ENCODE results near the gene RERE. TPM values are rescaled to one million over a fixed set of nuclear protein-coding genes. Genes with fewer than 3 reads are reported as not detected.
A peak's percentile ranks its signal among the peaks of the same experiment; 100 is the strongest.

Gene RERE
- total RNA-seq, 4 donors from 2014 or later: 118 to 244 (median 131) TPM

GRCh38 chr1:8420318-8420717, 397.1 kb downstream of the RERE start:
- intact Hi-C loops (cut with DNase I): no loop called here
- Histone ChIP-seq H3K27ac (peak overlapping the region; percentile 98 to 99 (median 98)), H3K27me3 (no peaks in the 10 kb centered on the region), H3K4me3 (replicated peaks in 1 of 3) (peak overlapping the region in 1 of 3 donors; percentile 89), H3K9me3 (no peaks in the 10 kb centered on the region), H3K4me1 (peaks cover 61 to 73% of the 10 kb centered on the region in 2 donors), H3K36me3 (no peaks in the 10 kb centered on the region)
- no peak for TF ChIP-seq POLR2A (IDR thresholded peaks at IDR 0.05)
- TF ChIP-seq, protein P1, sequence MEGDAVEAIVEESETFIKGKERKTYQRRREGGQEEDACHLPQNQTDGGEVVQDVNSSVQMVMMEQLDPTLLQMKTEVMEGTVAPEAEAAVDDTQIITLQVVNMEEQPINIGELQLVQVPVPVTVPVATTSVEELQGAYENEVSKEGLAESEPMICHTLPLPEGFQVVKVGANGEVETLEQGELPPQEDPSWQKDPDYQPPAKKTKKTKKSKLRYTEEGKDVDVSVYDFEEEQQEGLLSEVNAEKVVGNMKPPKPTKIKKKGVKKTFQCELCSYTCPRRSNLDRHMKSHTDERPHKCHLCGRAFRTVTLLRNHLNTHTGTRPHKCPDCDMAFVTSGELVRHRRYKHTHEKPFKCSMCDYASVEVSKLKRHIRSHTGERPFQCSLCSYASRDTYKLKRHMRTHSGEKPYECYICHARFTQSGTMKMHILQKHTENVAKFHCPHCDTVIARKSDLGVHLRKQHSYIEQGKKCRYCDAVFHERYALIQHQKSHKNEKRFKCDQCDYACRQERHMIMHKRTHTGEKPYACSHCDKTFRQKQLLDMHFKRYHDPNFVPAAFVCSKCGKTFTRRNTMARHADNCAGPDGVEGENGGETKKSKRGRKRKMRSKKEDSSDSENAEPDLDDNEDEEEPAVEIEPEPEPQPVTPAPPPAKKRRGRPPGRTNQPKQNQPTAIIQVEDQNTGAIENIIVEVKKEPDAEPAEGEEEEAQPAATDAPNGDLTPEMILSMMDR (IDR thresholded peaks at IDR 0.05): no peak
- no peak for DNase-seq

- Histone ChIP-seq H3K27ac (peak overlapping the region; percentile 98 to 99 (median 98)), H3K4me3 (replicated peaks in 1 of 3) (peak overlapping the region in 1 of 3 donors; percentile 89), H3K4me1 (peaks cover 61 to 73% of the 10 kb centered on the region in 2 donors), H3K27me3 (no peaks in the 10 kb centered on the region), H3K9me3 (no peaks in the 10 kb centered on the region), H3K36me3 (no peaks in the 10 kb centered on the region)
- intact Hi-C loops (cut with DNase I): no loop called here
- TF ChIP-seq, protein P1 (IDR thresholded peaks at IDR 0.05): no peak
- TF ChIP-seq POLR2A (IDR thresholded peaks at IDR 0.05): no peak
- no peak for DNase-seq
- WGBS, 2 donors: 43 to 48% methylated on average over 3 of the region's 3 CpGs
These were observed 397.6 kb downstream of the RERE start for GRCh38 chr1:8419861-8420260.

- Histone ChIP-seq H3K4me3 (replicated peaks in 1 of 3) (peak overlapping the region in 1 of 3 donors; percentile 89), H3K27me3 (no peaks in the 10 kb centered on the region), H3K9me3 (no peaks in the 10 kb centered on the region), H3K36me3 (no peaks in the 10 kb centered on the region), H3K4me1 (peaks cover 61 to 73% of the 10 kb centered on the region in 2 donors), H3K27ac (peak overlapping the region; percentile 98 to 99 (median 98))
- intact Hi-C loops (cut with DNase I): no loop called here
- no peak for DNase-seq
- peak in 1 of 2 donors; percentile 26 for TF ChIP-seq POLR2A (IDR thresholded peaks at IDR 0.05)
- TF ChIP-seq, protein P1 (IDR thresholded peaks at IDR 0.05): no peak
- 18 to 30% methylated on average over 6 of the region's 6 CpGs for WGBS, 2 donors
These were observed 398.3 kb downstream of the RERE start for GRCh38 chr1:8419172-8419571.

DNA sequence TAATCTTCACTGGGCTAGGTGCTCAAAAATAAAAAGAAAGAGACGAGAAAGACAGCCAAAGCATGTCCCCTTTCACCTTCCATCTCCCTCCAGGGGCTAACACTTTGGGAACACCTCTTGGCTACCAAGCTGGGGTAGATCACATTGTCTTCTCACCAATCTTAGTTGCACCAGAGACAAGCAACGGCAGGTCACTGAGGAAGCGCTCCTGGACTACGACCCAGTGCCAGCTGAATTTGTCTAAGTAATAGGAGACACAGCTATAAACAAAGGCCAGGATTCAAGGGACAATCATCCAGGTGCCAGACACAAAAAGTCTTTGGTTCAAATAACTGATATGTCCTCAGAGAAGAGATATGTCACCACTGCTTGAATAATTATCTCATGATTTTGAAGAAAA, 399.1 kb downstream of the RERE start:
- Histone ChIP-seq H3K9me3 (no peaks in the 10 kb centered on the region), H3K4me3 (replicated peaks in 1 of 3) (no peak overlapping the region), H3K36me3 (no peaks in the 10 kb centered on the region), H3K4me1 (peaks cover 64 to 74% of the 10 kb centered on the region in 2 donors), H3K27ac (peak overlapping the region; percentile 98 to 99 (median 98)), H3K27me3 (no peaks in the 10 kb centered on the region)
- 72 to 85% methylated on average over 4 of the region's 4 CpGs for WGBS, 2 donors
- intact Hi-C loops (cut with DNase I): no loop called here
- TF ChIP-seq POLR2A (IDR thresholded peaks at IDR 0.05): no peak
- TF ChIP-seq, protein P1 (IDR thresholded peaks at IDR 0.05): no peak
- DNase-seq: no peak

DNA sequence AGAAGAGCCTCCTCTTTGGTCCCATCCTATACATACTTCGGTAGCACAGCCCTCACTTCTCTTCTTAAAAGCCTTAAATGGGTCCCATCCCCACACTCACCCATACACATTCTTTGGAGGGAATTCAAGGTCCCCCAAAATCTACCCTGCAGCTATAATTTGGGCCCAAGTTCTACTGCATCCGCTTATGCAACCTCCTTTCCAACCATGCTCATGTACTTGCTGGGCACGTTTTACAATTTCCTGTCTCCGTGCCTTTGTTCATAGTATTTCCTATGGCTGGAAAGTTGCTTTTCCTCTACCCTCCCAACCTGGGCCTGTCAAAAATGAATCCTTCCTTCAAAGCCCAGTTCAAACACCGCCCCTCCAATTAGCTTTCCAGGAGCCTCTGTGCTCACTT, 399.8 kb downstream of the RERE start:
- DNase-seq: no peak
- TF ChIP-seq, protein P1 (IDR thresholded peaks at IDR 0.05): no peak
- TF ChIP-seq POLR2A (IDR thresholded peaks at IDR 0.05): no peak
- Histone ChIP-seq H3K36me3 (no peaks in the 10 kb centered on the region), H3K9me3 (no peaks in the 10 kb centered on the region), H3K4me1 (peaks cover 71 to 79% of the 10 kb centered on the region in 2 donors), H3K4me3 (replicated peaks in 1 of 3) (no peak overlapping the region), H3K27me3 (no peaks in the 10 kb centered on the region), H3K27ac (peak overlapping the region; percentile 98 to 99 (median 98))
- intact Hi-C loops (cut with DNase I): no loop called here
- WGBS, 2 donors: 75 to 76% methylated on average over 5 of the region's 5 CpGs

All from thyroid gland (tissue), 4 donors.